Femur (tissue), 1 donor: ENCODE data around the gene SH3BP2.

Experiments
- DNase-seq: peaks from one replicate; pipeline ENCODE4 v3.0.0-alpha.2; 2017

Gene SH3BP2

GRCh38 chr4:2822461-2823300 is 29.8 kb downstream of the SH3BP2 start:
- DNase-seq: no peak

GRCh38 chr4:2823301-2823670 is 30.4 kb downstream of the SH3BP2 start:
- DNase-seq: no peak

- no peak for DNase-seq
Measured at GRCh38 chr4:2823671-2824328, 30.9 kb downstream of the SH3BP2 start.

GRCh38 chr4:2824329-2824835 is 31.5 kb downstream of the SH3BP2 start:
- DNase-seq: no peak

- peak; percentile 16 for DNase-seq
Measured at GRCh38 chr4:2824836-2825381, 32.0 kb downstream of the SH3BP2 start.

GRCh38 chr4:2825740-2826139 is 32.9 kb downstream of the SH3BP2 start:
- peak; percentile 38 for DNase-seq

GRCh38 chr4:2827071-2827873 is 34.4 kb downstream of the SH3BP2 start:
- DNase-seq: no peak

- no peak for DNase-seq
Measured at GRCh38 chr4:2827874-2828751, 35.2 kb downstream of the SH3BP2 start.

GRCh38 chr4:2828758-2829181 is 35.9 kb downstream of the SH3BP2 start:
- no peak for DNase-seq

- DNase-seq: no peak
Measured at GRCh38 chr4:2829321-2829932, 36.5 kb downstream of the SH3BP2 start.

- no peak for DNase-seq
Measured at GRCh38 chr4:2829933-2830451, 37.1 kb downstream of the SH3BP2 start.

GRCh38 chr4:2830632-2831610 is 38.0 kb downstream of the SH3BP2 start:
- no peak for DNase-seq

- no peak for DNase-seq
Measured at GRCh38 chr4:2831611-2832308, 38.9 kb downstream of the SH3BP2 start.

- peak; percentile 27 for DNase-seq
Measured at GRCh38 chr4:2832309-2832980, 39.6 kb downstream of the SH3BP2 start.

- no peak for DNase-seq
Measured at GRCh38 chr4:2832981-2833670, 40.2 kb downstream of the SH3BP2 start.

GRCh38 chr4:2833671-2834000 is 40.8 kb downstream of the SH3BP2 start:
- DNase-seq: no peak

- peak; percentile 26 for DNase-seq
Measured at GRCh38 chr4:2834001-2834921, 41.4 kb downstream of the SH3BP2 start.
